HEK293 (cell line): ENCODE measurements around the gene RPL3.
A peak's percentile ranks its signal among the peaks of the same experiment; 100 is the strongest.

Source experiments
- CTCF ChIA-PET: fragments of 350-600 bp; formaldehyde crosslinking; extraction: SDS; loops from one replicate; lab custom pipeline; 2021; ENCODE audit warnings: antibody characterized with exemption; lab: Yijun Ruan, JAX
- POLR2A ChIA-PET: fragments of 300-600 bp; formaldehyde crosslinking; extraction: SDS; loops from one replicate; lab custom pipeline; 2020; ENCODE audit warnings: antibody characterized with exemption, inconsistent platforms; lab: Yijun Ruan, JAX
- H3K27ac ChIP-seq: fragments of 200-500 bp; sonication (Bioruptor generic); 2 replicates; pipeline ENCODE4 v1.5.1; 2014; ENCODE audit warnings: low read depth, low read length, control low read depth, inconsistent platforms; ENCODE audit errors: extremely low read depth
- H3K36me3 ChIP-seq, 2 experiments: fragments of 200-500 bp in 1 of 2; sonication (Bioruptor generic) in 1 of 2; 1 replicate in 1 of 2; 2 replicates in 1 of 2; pipeline ENCODE4 v1.5.1; 2014 to 2017; ENCODE audit warnings: inconsistent platforms in 2 of 2, low read length in 2 of 2; ENCODE audit not compliant: control insufficient read depth in 2 of 2, insufficient read depth in 1 of 2
- H3K4me1 ChIP-seq: fragments of 200-500 bp; sonication (Bioruptor generic); 2 replicates; pipeline ENCODE4 v1.5.1; 2014; ENCODE audit warnings: mild to moderate bottlenecking, low read length, inconsistent platforms; ENCODE audit not compliant: control insufficient read depth, insufficient read depth
- H3K4me3 ChIP-seq: 2 replicates; pipeline ENCODE4 v1.5.1; 2011; ENCODE audit warnings: low read depth, mild to moderate bottlenecking, control low read depth, low read length, moderate library complexity
- H3K9me3 ChIP-seq: fragments of 200-500 bp; sonication (Bioruptor generic); 2 replicates; pipeline ENCODE4 v1.5.1; 2014; ENCODE audit warnings: low read depth, low read length, inconsistent platforms; ENCODE audit not compliant: control insufficient read depth, insufficient read depth
- BCL11A ChIP-seq: fragments of 450-650 bp; formaldehyde crosslinking; IDR thresholded peaks from 2 replicates; pipeline ENCODE4 v1.5.1; 2016; ENCODE audit warnings: low read depth, missing biosample characterization, missing genetic modification characterization
- GLIS1 ChIP-seq: fragments of 450-650 bp; formaldehyde crosslinking; IDR thresholded peaks from 2 replicates; pipeline ENCODE4 v1.5.1; 2016; ENCODE audit warnings: missing biosample characterization, missing genetic modification characterization
- GLIS2 ChIP-seq: fragments of 450-650 bp; formaldehyde crosslinking; IDR thresholded peaks from 2 replicates; pipeline ENCODE4 v1.5.1; 2016; ENCODE audit warnings: missing biosample characterization, missing genetic modification characterization
- IKZF3 ChIP-seq: fragments of 450-650 bp; IDR thresholded peaks from 2 replicates; pipeline ENCODE4 v1.5.0; 2018; ENCODE audit warnings: missing biosample characterization, mild to moderate bottlenecking, missing genetic modification characterization, moderate library complexity
- KLF16 ChIP-seq: fragments of 450-650 bp; formaldehyde crosslinking; IDR thresholded peaks from 2 replicates; pipeline ENCODE4 v1.5.1; 2017; ENCODE audit warnings: missing biosample characterization, missing genetic modification characterization
- OSR2 ChIP-seq: fragments of 450-650 bp; formaldehyde crosslinking; IDR thresholded peaks from 2 replicates; pipeline ENCODE4 v1.5.1; 2016; ENCODE audit warnings: missing biosample characterization, missing genetic modification characterization
- ZFP3 ChIP-seq: fragments of 450-650 bp; formaldehyde crosslinking; IDR thresholded peaks from 2 replicates; pipeline ENCODE4 v1.5.1; 2016; ENCODE audit warnings: low read depth, missing biosample characterization, missing genetic modification characterization
- ZFP69B ChIP-seq: fragments of 450-650 bp; formaldehyde crosslinking; IDR thresholded peaks from 2 replicates; pipeline ENCODE4 v1.5.1; 2016; ENCODE audit warnings: missing biosample characterization, missing genetic modification characterization
- ZIC2 ChIP-seq: fragments of 450-650 bp; formaldehyde crosslinking; IDR thresholded peaks from 2 replicates; pipeline ENCODE4 v1.5.1; 2016; ENCODE audit warnings: missing biosample characterization, missing genetic modification characterization
- ZNF19 ChIP-seq: fragments of 450-650 bp; formaldehyde crosslinking; IDR thresholded peaks from 2 replicates; pipeline ENCODE4; 2016; ENCODE audit warnings: missing biosample characterization, missing genetic modification characterization, low read depth
- ZNF2 ChIP-seq: fragments of 450-650 bp; formaldehyde crosslinking; IDR thresholded peaks from 2 replicates; pipeline ENCODE4 v1.5.1; 2016; ENCODE audit warnings: missing biosample characterization, missing genetic modification characterization
- ZNF24 ChIP-seq: fragments of 450-650 bp; formaldehyde crosslinking; IDR thresholded peaks from 2 replicates; pipeline ENCODE4 v1.5.1; 2016; ENCODE audit warnings: missing biosample characterization, missing genetic modification characterization
- ZNF341 ChIP-seq: fragments of 450-650 bp; formaldehyde crosslinking; IDR thresholded peaks from 2 replicates; pipeline ENCODE4; 2016; ENCODE audit warnings: low read depth, missing biosample characterization, missing genetic modification characterization
- ZNF48 ChIP-seq: fragments of 450-650 bp; formaldehyde crosslinking; IDR thresholded peaks from 2 replicates; pipeline ENCODE4 v1.5.1; 2016; ENCODE audit warnings: missing biosample characterization, missing genetic modification characterization
- ZNF596 ChIP-seq: fragments of 450-650 bp; IDR thresholded peaks from 2 replicates; pipeline ENCODE4 v1.5.0; 2018; ENCODE audit warnings: missing biosample characterization, mild to moderate bottlenecking, missing genetic modification characterization, moderate library complexity
- ZNF624 ChIP-seq: fragments of 450-650 bp; formaldehyde crosslinking; IDR thresholded peaks from 2 replicates; pipeline ENCODE4 v1.5.1; 2017; ENCODE audit warnings: missing biosample characterization, missing genetic modification characterization
- ZNF76 ChIP-seq: fragments of 450-650 bp; formaldehyde crosslinking; IDR thresholded peaks from 2 replicates; pipeline ENCODE4; 2016; ENCODE audit warnings: low read depth, missing biosample characterization, missing genetic modification characterization, borderline replicate concordance
- TF ChIP-seq, protein P1 (sequence below): fragments of 450-650 bp; formaldehyde crosslinking; IDR thresholded peaks from 2 replicates; pipeline ENCODE4 v1.5.1; 2017; ENCODE audit warnings: missing biosample characterization, missing genetic modification characterization
- TF ChIP-seq, protein P2 (sequence below): fragments of 450-650 bp; formaldehyde crosslinking; IDR thresholded peaks from 2 replicates; pipeline ENCODE4 v1.5.1; 2016; ENCODE audit warnings: missing biosample characterization, missing genetic modification characterization
- TF ChIP-seq, protein P3 (sequence below): fragments of 450-650 bp; formaldehyde crosslinking; IDR thresholded peaks from 2 replicates; pipeline ENCODE4 v1.5.1; 2016; ENCODE audit warnings: missing biosample characterization, missing genetic modification characterization
- TF ChIP-seq, protein P4 (sequence below): fragments of 450-650 bp; formaldehyde crosslinking; IDR thresholded peaks from 2 replicates; pipeline ENCODE4 v1.5.0; 2017; ENCODE audit warnings: missing biosample characterization, missing genetic modification characterization, borderline replicate concordance

RPL3 gene

DNA sequence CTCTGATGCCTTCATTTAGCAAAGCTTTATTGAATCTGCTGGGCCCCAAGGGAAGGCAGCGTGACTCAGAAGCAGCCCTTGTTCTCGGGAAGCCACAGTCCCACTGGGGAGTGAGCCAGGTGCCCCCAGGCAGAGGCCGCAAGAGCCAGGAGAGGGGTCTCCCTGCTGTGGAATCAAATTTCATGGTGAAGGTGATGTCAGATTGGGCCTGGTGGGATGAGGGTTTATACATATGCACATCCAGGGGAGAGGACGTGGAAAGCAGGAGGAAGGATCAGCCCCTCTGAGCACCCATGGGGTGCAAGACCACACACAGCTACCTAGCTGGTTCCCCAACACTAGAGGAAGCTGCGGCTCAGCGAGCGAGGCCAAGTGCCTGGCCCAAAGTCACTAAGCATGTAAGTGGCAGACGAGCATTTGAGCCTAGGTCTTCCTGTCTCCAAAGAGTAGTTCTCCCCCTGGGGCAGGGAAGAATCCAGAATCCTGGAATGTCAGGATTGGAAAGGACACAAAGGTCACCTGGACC, 32.3 kb upstream of the RPL3 start (continued):
- TF ChIP-seq ZNF24 (tag by site-specific recombination), result peak; percentile 42; the same call in 1 of the 2 replicates
- TF ChIP-seq ZNF341 (tag by site-specific recombination), result peak; percentile 80
- no peak for TF ChIP-seq ZNF48 (tag by site-specific recombination)
- TF ChIP-seq, protein P1, sequence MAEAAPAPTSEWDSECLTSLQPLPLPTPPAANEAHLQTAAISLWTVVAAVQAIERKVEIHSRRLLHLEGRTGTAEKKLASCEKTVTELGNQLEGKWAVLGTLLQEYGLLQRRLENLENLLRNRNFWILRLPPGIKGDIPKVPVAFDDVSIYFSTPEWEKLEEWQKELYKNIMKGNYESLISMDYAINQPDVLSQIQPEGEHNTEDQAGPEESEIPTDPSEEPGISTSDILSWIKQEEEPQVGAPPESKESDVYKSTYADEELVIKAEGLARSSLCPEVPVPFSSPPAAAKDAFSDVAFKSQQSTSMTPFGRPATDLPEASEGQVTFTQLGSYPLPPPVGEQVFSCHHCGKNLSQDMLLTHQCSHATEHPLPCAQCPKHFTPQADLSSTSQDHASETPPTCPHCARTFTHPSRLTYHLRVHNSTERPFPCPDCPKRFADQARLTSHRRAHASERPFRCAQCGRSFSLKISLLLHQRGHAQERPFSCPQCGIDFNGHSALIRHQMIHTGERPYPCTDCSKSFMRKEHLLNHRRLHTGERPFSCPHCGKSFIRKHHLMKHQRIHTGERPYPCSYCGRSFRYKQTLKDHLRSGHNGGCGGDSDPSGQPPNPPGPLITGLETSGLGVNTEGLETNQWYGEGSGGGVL (tag by site-specific recombination), result peak; percentile 30; the same call in 1 of the 2 replicates
- TF ChIP-seq ZNF76 (tag by site-specific recombination), result 0 out of 2 replicates have a peak, but pooled peaks have one; percentile 50
- TF ChIP-seq ZNF19, result no peak
- TF ChIP-seq IKZF3, result peak; percentile 87
- TF ChIP-seq, protein P2, sequence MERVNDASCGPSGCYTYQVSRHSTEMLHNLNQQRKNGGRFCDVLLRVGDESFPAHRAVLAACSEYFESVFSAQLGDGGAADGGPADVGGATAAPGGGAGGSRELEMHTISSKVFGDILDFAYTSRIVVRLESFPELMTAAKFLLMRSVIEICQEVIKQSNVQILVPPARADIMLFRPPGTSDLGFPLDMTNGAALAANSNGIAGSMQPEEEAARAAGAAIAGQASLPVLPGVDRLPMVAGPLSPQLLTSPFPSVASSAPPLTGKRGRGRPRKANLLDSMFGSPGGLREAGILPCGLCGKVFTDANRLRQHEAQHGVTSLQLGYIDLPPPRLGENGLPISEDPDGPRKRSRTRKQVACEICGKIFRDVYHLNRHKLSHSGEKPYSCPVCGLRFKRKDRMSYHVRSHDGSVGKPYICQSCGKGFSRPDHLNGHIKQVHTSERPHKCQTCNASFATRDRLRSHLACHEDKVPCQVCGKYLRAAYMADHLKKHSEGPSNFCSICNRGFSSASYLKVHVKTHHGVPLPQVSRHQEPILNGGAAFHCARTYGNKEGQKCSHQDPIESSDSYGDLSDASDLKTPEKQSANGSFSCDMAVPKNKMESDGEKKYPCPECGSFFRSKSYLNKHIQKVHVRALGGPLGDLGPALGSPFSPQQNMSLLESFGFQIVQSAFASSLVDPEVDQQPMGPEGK (tag by site-specific recombination), result peak; percentile 97
- TF ChIP-seq ZFP69B (tag by site-specific recombination), result 0 out of 2 replicates have a peak, but pooled peaks have one; percentile 46
- peak; percentile 10; the same call in 1 of the 2 replicates for TF ChIP-seq ZFP3
- TF ChIP-seq, protein P3, sequence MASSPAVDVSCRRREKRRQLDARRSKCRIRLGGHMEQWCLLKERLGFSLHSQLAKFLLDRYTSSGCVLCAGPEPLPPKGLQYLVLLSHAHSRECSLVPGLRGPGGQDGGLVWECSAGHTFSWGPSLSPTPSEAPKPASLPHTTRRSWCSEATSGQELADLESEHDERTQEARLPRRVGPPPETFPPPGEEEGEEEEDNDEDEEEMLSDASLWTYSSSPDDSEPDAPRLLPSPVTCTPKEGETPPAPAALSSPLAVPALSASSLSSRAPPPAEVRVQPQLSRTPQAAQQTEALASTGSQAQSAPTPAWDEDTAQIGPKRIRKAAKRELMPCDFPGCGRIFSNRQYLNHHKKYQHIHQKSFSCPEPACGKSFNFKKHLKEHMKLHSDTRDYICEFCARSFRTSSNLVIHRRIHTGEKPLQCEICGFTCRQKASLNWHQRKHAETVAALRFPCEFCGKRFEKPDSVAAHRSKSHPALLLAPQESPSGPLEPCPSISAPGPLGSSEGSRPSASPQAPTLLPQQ (tag by site-specific recombination), result peak; percentile 66; the same call in 1 of the 2 replicates
- peak; percentile 100 for TF ChIP-seq ZIC2
- TF ChIP-seq BCL11A (tag by site-specific recombination), result no peak
- TF ChIP-seq OSR2, result peak; percentile 70
- TF ChIP-seq GLIS2 (tag by site-specific recombination), result peak; percentile 90
- no peak for TF ChIP-seq ZNF596 (tag by site-specific recombination)
- peak; percentile 34; the same call in 1 of the 2 replicates for TF ChIP-seq ZNF2
- TF ChIP-seq, all 188 proteins: peak for 29

DNA sequence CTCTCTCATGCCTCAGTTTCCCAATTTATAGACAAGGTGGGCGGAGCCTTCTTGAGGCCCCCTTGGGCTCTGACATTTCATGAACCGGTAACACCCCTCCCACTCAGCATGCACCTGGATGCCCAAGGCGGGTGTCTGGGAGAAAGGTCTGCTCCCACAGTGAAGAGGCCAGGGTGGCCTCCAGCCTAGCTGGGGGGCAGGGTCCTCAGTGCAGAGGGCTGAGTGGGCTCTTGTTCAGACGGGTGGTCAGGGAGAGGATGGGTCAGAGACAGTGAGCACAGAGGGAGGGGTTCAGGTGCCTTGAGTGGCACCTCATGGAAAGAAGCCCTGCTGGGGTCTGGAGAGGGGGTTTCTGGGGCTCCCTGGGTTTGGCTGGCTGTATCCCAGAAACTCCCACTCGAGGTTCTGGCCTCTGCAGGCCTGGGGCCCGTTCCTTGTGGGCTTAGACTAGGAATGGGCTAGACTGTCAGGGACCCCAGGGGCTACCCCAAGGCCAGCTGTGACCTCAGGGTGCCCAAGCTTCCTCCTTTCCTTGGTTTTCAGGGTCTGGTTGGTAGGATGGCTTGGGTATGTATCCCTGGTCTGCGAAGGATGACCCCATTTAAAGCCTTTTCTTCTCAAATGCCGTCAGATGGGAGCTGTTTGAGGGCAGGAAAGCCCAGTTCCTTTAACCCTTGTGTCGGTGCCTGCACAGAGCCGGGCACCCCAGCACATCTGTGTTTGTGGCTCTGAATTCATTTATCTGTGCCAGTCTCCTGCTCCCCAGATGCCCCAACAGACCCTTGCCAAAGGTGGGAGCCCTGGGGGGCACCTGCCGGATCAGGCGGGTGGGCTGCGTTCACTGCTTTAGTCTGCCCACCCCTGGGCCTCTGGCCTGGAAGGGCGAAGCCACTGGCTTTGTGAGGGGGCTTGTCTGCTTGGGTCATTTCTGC, 31.6 kb upstream of the RPL3 start:
- peak overlapping the region; percentile 76 for H3K4me3 ChIP-seq
- TF ChIP-seq ZIC2 (peak; percentile 70), GLIS2 (tag by site-specific recombination) (peak; percentile 19), GLIS1 (tag by site-specific recombination) (peak; percentile 20; the same call in 1 of the 2 replicates), ZNF624 (no peak), KLF16 (tag by site-specific recombination) (no peak)
- TF ChIP-seq, protein P4, sequence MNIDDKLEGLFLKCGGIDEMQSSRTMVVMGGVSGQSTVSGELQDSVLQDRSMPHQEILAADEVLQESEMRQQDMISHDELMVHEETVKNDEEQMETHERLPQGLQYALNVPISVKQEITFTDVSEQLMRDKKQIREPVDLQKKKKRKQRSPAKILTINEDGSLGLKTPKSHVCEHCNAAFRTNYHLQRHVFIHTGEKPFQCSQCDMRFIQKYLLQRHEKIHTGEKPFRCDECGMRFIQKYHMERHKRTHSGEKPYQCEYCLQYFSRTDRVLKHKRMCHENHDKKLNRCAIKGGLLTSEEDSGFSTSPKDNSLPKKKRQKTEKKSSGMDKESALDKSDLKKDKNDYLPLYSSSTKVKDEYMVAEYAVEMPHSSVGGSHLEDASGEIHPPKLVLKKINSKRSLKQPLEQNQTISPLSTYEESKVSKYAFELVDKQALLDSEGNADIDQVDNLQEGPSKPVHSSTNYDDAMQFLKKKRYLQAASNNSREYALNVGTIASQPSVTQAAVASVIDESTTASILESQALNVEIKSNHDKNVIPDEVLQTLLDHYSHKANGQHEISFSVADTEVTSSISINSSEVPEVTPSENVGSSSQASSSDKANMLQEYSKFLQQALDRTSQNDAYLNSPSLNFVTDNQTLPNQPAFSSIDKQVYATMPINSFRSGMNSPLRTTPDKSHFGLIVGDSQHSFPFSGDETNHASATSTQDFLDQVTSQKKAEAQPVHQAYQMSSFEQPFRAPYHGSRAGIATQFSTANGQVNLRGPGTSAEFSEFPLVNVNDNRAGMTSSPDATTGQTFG (tag by site-specific recombination), result no peak
- CTCF ChIA-PET, result interaction anchor here (0.6 to 3.0 kb wide), 6 partner anchors 8 to 178 kb away, joined by 3 to 18 read pairs (median 3); no protein-coding TSS in a partner anchor
- peak overlapping the region; percentile 74; the same call in 1 of the 2 replicates for H3K27ac ChIP-seq
- POLR2A ChIA-PET, result interaction anchor here (1.4 kb wide), 1 partner anchor 33 kb away, joined by 4 read pairs; no protein-coding TSS in a partner anchor
- no peaks in the 10 kb centered on the region for H3K36me3 ChIP-seq
- peaks cover 15% of the 10 kb centered on the region for H3K4me1 ChIP-seq
- no peaks in the 10 kb centered on the region for H3K9me3 ChIP-seq
